HG03196 (cell line): Measurements from ENCODE around the gene RAB5A.
A peak's percentile ranks its signal among the peaks of the same experiment; 100 is the strongest.
"Not testable (repeated sequence)": the region's sequence is repeated elsewhere in the genome, so short reads cannot be mapped to it uniquely, and the experiment has no call there.

Source experiments
- ATAC-seq: cut with Tn5 transposase; IDR thresholded peaks from one replicate; pipeline ENCODE4 v1.9.1; 2021; ENCODE audit not compliant: unreplicated experiment

Gene RAB5A, protein sequence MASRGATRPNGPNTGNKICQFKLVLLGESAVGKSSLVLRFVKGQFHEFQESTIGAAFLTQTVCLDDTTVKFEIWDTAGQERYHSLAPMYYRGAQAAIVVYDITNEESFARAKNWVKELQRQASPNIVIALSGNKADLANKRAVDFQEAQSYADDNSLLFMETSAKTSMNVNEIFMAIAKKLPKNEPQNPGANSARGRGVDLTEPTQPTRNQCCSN

DNA sequence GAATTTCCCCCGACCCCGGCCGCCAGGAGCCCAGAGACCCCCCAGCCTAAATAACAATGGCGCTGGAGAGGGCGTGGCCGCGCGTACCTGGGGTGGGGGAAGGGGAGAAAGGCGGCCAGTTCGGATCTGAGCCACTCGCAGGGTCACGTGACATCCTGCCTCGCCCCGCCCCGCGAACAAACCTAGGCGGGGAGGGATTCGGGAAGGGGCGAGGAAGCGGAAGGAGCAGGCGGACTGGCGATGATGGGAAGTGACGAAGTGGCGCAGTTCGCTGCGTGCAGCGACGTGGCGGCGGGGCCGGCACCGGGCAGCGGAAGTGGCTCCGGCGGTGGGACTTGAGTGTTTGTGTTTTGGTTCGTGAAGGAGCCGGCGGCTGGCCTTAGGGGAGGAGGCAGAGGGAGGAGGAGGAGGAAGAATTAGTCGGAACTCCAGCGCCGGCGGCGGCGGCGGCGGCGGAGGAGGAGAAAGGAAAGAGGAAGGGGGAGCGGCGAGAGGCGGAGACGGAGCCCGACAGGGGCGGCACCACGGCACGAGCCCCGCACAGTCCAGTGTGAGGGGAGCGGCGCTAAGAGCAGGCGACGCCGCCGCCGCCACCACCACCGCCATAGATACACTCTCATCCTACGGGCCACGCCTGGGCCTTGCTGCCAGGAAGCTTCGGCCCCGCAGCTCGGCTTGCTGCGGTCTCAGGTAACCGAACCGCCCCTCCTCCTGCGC lies at the start of gene RAB5A:
Gene RAB5A, plus strand, starts transcription at position 266 of the 717 bp plus-strand sequence. CDS start 3,802 bp downstream, outside the sequence.
- peak; percentile 98 for ATAC-seq

DNA sequence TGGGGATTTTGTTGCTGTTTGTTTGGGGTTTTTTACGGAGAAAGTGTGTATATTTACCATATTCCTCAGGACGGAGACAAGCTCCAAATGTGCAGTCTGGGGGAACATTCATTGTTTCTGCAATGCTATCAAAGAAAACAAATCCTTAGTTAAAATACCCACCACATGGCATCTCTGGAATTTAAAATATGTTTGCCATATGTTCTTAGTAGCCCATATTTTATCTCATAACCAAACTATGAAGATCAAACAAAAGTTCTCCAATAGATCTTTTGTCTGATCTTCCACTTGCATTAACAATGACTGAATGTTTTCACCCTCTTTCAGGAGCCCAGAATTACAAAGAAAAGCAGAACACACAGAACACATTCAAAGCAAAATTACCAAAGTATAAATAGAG lies 48.2 kb upstream of the RAB5A start:
- no peak for ATAC-seq

DNA sequence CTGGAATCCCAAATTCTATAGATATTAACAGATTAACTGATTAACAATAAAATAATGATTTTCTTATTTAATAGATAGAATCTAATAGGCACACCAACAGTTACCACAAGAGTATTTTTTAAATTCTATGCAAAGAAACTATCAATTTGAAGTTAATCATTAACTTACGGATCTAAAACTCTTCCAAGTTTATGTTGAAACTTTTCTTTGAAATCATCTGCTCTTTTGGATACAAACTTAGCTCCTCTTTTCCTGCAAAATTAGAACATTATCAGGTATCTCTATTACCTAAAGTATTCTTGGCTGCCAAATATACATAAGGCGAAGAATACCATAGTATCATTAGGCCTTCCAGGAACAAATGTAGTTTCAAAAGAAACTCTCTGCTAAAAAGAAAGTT lies 47.6 kb upstream of the RAB5A start:
- ATAC-seq = no peak

DNA sequence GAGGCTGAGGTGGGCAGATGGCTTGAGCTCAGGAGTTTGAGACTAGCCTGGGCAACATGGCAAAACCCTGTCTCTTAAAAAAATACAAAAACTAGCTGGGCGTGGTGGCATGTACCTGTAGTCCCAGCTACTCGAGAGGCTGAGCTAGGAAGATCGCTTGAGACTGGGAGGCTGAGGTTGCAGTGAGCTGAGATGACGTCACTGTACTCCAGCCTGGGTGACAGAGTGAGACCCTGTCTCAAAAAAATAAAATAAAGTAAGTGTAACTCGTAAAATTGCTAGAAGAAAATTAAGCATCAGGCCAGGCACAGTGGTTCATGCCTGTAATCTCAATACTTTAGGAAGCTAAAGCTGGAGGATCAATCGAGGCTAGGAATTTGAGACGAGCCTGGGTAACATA lies 47.1 kb upstream of the RAB5A start:
- not testable (repeated sequence) for ATAC-seq

DNA sequence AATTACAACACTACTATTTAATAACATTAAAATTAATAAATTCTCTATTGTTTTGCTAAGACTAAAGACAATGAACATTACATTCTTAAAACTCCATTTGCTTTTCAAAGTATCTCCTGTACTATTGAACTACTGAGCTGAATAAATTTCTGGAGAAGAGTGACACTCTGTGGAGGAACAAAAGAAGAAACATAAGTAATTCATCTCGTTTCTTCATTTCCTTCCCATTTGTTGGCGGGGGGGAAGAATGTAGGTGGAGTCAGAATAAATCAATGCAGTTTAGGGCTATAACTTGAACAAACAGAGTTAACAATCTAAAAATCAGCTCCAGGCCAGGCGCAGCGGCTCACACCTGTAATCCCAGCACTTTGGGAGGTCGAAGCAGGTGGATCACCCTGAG lies 45.6 kb upstream of the RAB5A start:
- ATAC-seq = no peak

DNA sequence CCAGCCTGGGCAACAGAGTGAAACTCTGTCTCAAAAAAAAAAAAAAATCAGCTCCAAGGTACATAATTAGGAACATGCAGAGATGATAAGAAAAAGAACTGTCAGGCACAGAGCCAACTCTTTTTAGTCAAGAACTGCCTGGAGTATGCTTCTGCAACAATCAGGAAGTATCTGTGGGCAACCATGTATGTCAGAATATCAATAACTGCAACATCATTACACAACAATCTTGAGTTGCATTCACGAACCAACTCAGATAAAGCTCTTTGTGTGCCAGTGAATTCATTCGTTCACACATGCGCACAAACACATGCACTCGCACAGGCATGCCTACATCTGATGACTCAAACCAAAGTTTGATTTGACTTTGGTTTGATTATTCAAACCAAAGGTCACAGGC lies 45.0 kb upstream of the RAB5A start:
- no peak for ATAC-seq

DNA sequence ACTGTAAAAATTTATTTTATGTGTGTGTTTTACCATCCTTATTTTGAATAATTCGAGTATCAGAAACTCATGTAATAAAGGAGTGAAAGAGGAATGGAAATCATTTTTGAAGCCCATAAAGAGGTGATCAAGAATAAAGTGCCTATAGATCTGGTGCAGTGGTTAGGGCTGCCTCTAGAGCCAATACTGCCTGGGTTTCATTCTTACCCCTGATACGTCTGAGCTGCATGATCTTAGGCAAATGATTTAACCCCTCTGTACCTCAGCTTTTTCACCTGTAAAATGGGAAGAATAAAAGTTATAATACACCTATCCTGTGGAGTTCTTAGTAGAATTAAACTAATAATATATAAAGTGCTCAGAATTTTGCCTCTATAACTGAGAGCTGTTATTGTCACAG lies 43.2 kb upstream of the RAB5A start:
- no peak for ATAC-seq

DNA sequence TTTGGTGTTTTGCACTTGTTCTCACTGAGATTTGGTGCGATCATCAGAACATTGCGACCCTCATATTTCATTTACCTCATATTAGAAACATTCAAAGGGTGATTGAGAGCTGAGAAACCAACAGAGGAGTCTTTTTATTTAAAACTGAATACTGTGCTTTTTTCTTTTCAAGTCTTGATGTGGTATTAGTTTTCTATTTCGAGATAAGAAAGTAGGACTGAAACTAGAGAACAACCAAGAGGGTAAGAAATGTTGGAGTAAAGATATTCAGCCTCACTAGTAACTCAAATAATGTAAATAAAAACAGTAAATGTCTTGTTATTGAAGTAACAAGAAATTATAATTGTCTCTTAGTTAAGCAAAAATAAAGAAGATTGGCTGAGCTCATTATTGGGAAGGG lies 39.4 kb upstream of the RAB5A start:
- ATAC-seq = no peak

DNA sequence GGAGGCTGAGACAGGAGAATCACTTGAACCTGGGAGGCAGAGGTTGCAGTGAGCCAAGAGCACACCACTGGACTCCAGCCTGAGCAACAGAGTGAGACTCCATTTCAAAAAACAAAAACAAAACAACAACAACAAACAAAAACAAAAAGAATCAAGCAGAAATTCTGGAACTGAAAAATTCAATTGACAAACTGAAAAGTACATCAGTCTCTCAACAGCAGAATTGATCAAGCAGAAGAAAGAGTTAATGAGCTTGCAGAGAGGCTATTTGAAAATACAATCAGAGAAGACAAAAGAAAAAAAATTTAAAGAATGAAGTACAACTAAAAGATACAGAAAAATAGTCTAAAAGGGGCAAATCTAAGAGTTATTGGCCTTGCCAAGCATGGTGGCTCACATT lies 35.4 kb upstream of the RAB5A start:
- no peak for ATAC-seq

DNA sequence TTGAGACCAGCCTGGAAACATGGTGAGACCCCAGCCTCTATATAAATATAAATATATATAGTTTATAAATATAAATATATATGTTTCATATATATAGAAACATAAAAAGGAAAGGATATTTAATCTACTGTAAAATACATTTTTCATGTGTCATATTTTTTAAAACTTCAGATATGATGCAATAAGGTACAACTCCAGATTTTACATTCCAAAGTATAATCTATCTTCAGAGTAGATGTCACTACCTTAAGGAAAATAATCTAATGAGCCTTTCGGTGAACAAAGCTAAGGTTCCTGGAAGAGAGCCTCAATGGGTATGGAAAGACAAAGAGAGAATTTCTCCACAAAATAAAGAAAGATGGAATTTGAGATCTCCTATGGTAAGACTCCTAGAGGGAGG lies 29.7 kb upstream of the RAB5A start:
- ATAC-seq = no peak

DNA sequence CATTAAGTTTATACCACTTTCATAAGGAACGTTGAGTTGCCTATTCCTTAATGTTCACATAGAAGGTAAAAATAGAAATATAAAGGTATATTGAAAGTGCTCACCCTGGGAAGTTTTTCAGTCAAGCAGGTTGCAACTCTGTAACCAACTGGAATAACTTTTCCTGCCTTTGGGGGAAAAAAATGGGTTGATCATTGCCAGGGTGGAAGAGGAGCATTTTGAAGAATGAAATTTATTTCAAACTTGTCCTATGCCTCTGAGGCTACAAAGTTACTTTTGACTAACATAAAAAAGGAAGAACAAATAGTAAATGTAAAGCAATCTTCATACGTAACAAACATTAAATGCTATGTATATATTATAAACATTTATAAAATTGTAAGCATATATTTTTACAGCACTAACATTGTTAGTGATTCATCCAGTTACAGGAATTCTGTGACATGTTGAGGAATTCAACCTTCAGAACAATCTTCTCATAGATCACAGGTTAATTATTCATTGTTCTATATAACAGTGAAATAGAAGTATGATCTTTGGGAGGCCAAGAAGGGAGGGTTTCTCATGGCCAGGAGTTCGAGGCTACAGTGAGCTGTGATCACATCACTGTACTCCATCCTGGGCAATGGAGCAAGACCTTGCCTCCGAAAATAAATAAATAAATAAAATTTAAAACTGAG lies 26.4 kb upstream of the RAB5A start:
- no peak for ATAC-seq

DNA sequence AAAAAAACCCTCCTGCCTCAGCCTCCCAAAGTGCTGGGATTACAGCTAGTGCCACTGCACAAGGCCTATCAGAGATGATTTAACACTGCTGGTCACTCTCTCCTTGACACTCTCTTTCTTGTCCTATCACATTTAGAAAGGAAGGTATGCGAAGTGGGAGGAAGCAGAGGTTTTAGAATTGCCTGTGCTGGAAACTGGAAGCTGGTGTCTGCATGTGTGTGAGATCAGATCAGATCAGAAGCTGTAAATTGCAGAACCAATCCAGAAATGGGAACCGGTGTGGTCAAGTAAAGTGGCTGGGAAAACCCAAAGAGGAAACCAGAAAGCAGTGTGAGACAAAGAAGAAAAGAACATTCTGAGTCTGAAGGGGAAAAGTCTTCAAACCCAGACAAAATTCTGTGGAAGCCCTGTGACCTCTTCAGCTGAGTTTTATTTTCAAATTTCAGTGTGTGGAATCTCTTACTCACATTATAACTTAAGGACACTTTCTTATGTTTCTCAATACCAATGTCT lies 15.7 kb upstream of the RAB5A start:
- ATAC-seq = peak; percentile 71

DNA sequence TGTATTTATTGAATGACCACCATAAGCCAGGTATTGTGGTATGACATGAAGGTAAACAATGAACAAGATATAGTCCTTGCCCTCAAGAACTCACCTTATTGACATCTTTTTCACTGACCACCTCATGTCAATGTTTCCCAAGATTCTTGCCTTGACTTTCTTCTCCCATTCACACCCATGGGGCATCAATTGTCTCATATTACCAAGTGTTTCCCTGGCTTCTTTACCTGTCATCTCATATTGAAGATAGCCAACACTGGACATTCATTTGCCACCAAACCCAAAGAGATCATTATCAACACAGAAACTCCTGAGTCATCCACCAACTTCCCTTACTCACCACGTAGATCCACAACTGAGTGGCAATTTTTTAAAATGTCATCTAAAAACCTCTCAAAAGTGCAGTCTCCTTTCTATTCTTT lies 15.1 kb upstream of the RAB5A start:
- ATAC-seq = peak; percentile 77

DNA sequence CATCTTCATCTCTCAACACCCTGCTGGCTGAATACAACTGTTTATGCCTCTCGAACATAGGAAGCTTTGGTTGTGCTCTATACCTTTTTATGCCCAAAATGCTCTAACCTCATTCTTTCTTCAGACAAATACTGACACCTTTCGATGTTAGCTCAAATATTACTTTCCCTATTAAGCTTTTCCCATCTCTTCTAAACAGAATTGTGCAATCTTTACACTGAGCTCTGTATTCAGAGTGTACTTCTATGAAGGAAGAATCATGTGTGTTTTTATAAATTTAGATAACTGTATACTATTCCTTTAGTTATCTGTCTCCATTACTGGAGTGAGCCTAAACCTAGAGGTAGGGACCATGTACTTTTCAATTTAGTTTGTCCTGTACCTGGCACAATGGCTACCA lies 14.5 kb upstream of the RAB5A start:
- ATAC-seq = no peak

DNA sequence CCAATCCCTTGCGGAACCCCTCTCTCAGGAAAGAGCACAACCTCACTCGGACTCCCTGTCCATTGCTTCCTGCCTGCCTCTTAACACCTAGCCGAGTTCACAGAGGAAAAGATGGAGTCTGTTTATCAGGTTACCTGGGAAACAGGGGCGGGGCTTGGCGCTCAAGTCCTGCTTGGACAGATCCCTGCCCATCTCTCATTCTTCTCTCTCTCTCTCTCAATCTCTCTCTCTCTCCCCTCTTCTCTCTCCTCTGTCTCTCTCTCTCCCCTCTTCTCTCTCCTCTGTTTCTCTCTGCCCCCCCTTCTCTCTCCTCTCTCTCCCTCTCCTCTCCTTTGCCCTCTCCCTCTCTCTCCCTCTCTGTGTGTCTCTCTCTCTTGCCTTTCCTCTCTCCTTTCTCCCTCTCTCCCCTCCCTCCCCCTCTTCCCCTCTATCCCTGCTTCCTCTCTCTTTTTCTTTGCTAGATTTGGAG lies 12.8 kb upstream of the RAB5A start, which contains the start of gene EFHB:
Gene EFHB, minus strand, starts transcription at position 120 of the 469 bp plus-strand sequence. CDS start 199 bp downstream, outside the sequence.
- ATAC-seq = no peak

DNA sequence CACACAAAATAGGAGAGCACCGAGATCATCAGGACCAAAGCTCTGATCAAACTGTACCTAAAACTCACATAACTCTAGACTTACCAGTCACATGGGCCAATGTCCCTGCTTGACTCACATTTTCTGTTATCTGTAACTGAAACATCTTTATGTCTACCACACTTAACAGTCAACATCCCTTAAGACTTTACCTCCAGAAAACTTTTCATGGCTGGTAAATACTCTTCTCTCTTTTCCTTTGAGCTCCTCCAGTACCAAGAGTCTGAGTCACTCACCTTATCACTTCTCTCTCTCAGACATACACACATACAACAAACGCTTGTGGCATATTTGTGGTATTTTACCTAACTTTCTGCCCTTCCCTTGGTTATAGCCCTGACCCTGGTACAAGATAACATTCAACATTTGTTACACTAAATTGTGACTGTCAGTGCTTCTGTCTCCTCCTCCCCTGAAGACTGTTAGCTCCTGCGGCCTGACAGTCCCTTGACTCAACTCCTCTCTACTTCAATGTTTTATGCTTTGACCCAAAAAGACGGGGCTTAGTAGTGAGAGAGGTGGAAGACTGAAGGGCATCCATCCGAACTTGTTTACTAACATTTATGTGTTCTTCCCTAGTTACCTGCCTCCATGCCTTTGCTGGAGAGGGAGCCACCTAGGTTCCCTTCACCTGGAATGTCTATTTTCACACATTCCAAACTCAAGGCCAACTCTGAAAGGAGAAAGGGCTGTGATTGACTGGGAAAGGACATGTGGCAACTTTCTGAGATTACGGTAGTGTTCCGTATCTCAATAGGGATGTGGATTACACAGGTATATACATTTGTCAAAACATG lies 9.2 kb upstream of the RAB5A start:
- ATAC-seq = no peak

DNA sequence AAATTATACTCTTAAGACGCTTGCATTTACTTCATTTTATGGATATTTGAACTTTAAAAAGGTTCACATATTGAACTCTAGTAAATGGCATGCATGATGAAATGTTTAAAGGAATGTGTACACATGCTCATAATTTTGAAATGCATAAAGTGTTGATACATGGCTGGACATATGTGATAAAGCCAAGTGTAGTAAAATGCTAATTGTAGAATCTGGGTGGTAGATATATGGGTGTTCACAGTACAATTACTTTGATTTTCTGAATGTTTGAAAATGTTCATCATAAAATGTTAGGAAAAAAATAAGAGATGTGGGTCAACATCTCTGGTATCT lies 8.6 kb upstream of the RAB5A start:
- no peak for ATAC-seq

DNA sequence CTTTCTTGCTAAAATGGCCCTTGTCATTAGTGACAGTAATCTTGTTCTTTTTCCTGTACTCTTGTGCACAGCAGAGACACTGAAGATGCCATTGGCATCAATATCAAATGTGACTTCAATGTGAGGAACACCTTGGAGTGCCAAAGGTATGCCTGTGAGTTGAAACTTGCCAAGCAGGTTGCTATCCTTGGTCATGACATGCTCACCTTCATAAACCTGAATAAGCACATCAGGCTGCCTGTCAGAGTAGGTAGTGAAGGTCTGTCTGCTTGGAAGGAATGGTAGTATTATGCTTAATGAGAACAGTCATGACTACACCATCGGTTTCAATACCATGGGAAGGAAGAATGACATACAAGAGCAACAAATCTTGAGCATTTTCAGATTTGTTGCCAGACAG lies 6.3 kb upstream of the RAB5A start:
- no peak for ATAC-seq

DNA sequence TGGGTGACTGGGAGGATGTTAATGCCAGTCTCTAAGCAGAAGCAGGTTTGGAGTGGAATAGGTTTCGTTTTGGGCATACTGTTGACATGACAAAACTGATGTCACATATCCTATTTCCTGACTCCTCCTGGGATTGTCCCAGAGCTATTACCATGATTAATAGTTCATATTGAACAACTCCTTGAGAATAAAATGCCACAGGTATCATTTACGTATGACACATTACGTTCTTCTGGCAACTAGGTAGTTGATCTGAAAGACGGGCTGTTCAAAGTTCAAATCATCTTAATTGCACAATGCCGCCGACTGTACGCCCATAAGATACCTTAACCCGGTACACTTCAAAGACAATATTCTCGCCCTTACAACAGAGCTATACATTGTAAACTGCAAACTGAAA lies 1.4 kb upstream of the RAB5A start:
- no peak for ATAC-seq

DNA sequence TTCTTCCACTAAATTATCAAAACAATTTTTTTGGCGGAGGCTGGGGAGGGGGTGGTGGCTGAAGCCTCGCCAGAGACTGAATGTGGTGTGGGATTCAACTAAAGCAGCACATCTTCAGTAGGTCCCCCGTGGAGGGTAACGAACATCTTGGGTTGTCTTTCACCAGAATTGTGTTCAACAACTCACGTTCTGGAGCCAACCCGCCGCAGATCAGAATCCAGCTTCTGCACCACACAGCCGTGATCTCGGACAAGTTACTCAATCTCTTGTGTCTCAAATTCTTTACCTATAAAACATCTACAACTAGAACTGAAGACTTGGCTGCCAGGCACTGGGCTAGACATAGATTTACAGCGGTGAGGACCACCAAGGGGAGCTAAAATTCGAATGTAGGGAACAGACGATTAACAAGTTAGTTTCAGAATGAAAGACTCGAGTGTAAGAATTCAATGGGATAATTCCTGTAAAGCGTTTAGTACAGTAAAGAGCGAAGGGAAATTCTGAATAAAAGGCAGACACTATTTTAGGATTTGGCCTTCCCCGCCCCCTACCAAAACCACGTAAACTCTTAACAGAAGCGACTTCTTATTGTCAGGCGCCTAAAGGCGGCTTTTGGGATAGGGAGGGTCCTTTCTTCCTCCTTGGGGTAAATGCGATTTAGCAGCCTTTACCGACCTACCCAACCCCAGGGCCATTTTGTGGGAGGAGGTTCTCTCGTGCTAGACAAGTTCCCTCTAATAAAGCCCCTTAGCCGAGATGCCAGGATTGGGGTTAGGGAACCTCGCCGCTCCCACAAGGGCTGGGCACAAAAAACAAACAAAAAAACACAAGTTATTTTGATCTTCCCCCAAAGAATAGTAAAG lies 697 bp upstream of the RAB5A start:
- ATAC-seq = peak; percentile 1
